HepG2 (cell line): Measurements from ENCODE around the gene TRIM3. TPM values are rescaled to one million over a fixed set of nuclear protein-coding genes. Genes with fewer than 3 reads are reported as not detected.

Experiments used
- ARID2 ChIP-seq: sonication (generic); formaldehyde crosslinking; IDR thresholded peaks from 2 replicates; pipeline ENCODE4 v1.8.1; 2022; ENCODE audit warnings: mild to moderate bottlenecking, missing genetic modification reagents, borderline replicate concordance
- ARNT ChIP-seq: fragments of 450-650 bp; IDR thresholded peaks from 2 replicates; pipeline ENCODE4 v1.6.1; 2017
- CENPBD1 ChIP-seq: sonication (generic); formaldehyde crosslinking; IDR thresholded peaks from 2 replicates; pipeline ENCODE4 v1.8.0; 2022; ENCODE audit warnings: missing genetic modification reagents, low read depth, mild to moderate bottlenecking, borderline replicate concordance
- CREBL2 ChIP-seq: sonication (generic); formaldehyde crosslinking; IDR thresholded peaks from 2 replicates; pipeline ENCODE4 v1.8.1; 2023; ENCODE audit warnings: missing genetic modification reagents, mild to moderate bottlenecking, borderline replicate concordance
- FOXJ3 ChIP-seq: sonication (generic); formaldehyde crosslinking; IDR thresholded peaks from 2 replicates; pipeline ENCODE4 v1.4.0; 2020; ENCODE audit warnings: missing genetic modification reagents, mild to moderate bottlenecking, borderline replicate concordance
- GATA4 ChIP-seq: sonication (generic); IDR thresholded peaks from 2 replicates; pipeline ENCODE4 v1.6.1; 2016; ENCODE audit warnings: antibody characterized with exemption, low read depth, borderline replicate concordance
- HNF4A ChIP-seq: sonication (generic); formaldehyde crosslinking; IDR thresholded peaks from 2 replicates; pipeline ENCODE4 v1.4.0; 2020; ENCODE audit warnings: missing genetic modification reagents
- HOXA9 ChIP-seq: sonication (generic); formaldehyde crosslinking; IDR thresholded peaks from 2 replicates; pipeline ENCODE4 v1.8.1; 2022; ENCODE audit warnings: missing genetic modification reagents, mild to moderate bottlenecking, moderate library complexity, borderline replicate concordance
- JUN ChIP-seq: sonication (generic); formaldehyde crosslinking; IDR thresholded peaks from 2 replicates; pipeline ENCODE4 v1.4.0; 2020; ENCODE audit warnings: mild to moderate bottlenecking, missing genetic modification reagents
- NFRKB ChIP-seq: fragments of 450-650 bp; IDR thresholded peaks from 2 replicates; pipeline ENCODE4 v1.6.1; 2017
- NR2C2 ChIP-seq: sonication (generic); formaldehyde crosslinking; IDR thresholded peaks from 2 replicates; pipeline ENCODE4 v1.4.0; 2020; ENCODE audit warnings: missing genetic modification reagents, mild to moderate bottlenecking, moderate library complexity, borderline replicate concordance
- NR2F6 ChIP-seq, 2 experiments: IDR thresholded peaks; 2 replicates each; pipeline ENCODE4 v1.6.1; 2016; ENCODE audit warnings: antibody characterized with exemption in 1 of 2, mild to moderate bottlenecking in 1 of 2
- SKI ChIP-seq: fragments of 450-650 bp; IDR thresholded peaks from one replicate; pipeline ENCODE4 v1.6.1; 2018; ENCODE audit warnings: mild to moderate bottlenecking; ENCODE audit not compliant: partially characterized antibody
- TAF15 ChIP-seq: fragments of 200-400 bp; formaldehyde crosslinking; IDR thresholded peaks from one replicate; pipeline ENCODE4 v1.6.1; 2018; ENCODE audit warnings: mild to moderate bottlenecking, low read depth, low read length; ENCODE audit not compliant: poor library complexity, severe bottlenecking
- TCF7L2 ChIP-seq: IDR thresholded peaks from 2 replicates; pipeline ENCODE4 v1.6.1; 2011; ENCODE audit warnings: mild to moderate bottlenecking, low read depth, low read length, moderate library complexity
- XBP1 ChIP-seq: sonication (generic); formaldehyde crosslinking; IDR thresholded peaks from 2 replicates; pipeline ENCODE4 v1.5.0; 2020; ENCODE audit warnings: missing genetic modification reagents
- ZBTB21 ChIP-seq: sonication (generic); formaldehyde crosslinking; IDR thresholded peaks from 2 replicates; pipeline ENCODE4 v1.4.0; 2020; ENCODE audit warnings: missing genetic modification reagents
- ZC3H4 ChIP-seq: sonication (generic); formaldehyde crosslinking; IDR thresholded peaks from 2 replicates; pipeline ENCODE4 v1.4.0; 2020; ENCODE audit warnings: missing genetic modification reagents, borderline replicate concordance
- ZFP82 ChIP-seq: sonication (generic); formaldehyde crosslinking; IDR thresholded peaks from 2 replicates; pipeline ENCODE4 v1.5.1; 2020; ENCODE audit warnings: mild to moderate bottlenecking, missing genetic modification reagents, borderline replicate concordance
- ZFX ChIP-seq: sonication (generic); formaldehyde crosslinking; IDR thresholded peaks from 2 replicates; pipeline ENCODE4 v1.4.0; 2020; ENCODE audit warnings: mild to moderate bottlenecking, low read depth, missing genetic modification reagents, moderate library complexity
- ZNF24 ChIP-seq: fragments of 450-650 bp; IDR thresholded peaks from 2 replicates; pipeline ENCODE4 v1.6.1; 2017; ENCODE audit warnings: antibody characterized with exemption, mild to moderate bottlenecking
- ZNF274 ChIP-seq: sonication (generic); formaldehyde crosslinking; IDR thresholded peaks from 2 replicates; pipeline ENCODE4 v1.5.1; 2020; ENCODE audit warnings: mild to moderate bottlenecking, missing genetic modification reagents
- ZNF362 ChIP-seq: sonication (generic); formaldehyde crosslinking; IDR thresholded peaks from 2 replicates; pipeline ENCODE4 v1.4.0; 2020; ENCODE audit warnings: missing genetic modification reagents, mild to moderate bottlenecking, borderline replicate concordance
- ZNF367 ChIP-seq: sonication (generic); formaldehyde crosslinking; IDR thresholded peaks from 2 replicates; pipeline ENCODE4 v1.4.0; 2020; ENCODE audit warnings: missing genetic modification reagents, borderline replicate concordance
- ZNF441 ChIP-seq: sonication (generic); formaldehyde crosslinking; IDR thresholded peaks from 2 replicates; pipeline ENCODE4 v1.7.0; 2021; ENCODE audit warnings: missing genetic modification reagents, borderline replicate concordance
- ZNF510 ChIP-seq: sonication (generic); formaldehyde crosslinking; IDR thresholded peaks from 2 replicates; pipeline ENCODE4 v1.4.0; 2020; ENCODE audit warnings: low read depth, mild to moderate bottlenecking, missing genetic modification reagents
- ZNF570 ChIP-seq: sonication (generic); formaldehyde crosslinking; IDR thresholded peaks from 2 replicates; pipeline ENCODE4 v1.4.0; 2020; ENCODE audit warnings: mild to moderate bottlenecking, missing genetic modification reagents, borderline replicate concordance
- ZNF598 ChIP-seq: sonication (generic); formaldehyde crosslinking; IDR thresholded peaks from 2 replicates; pipeline ENCODE4 v1.5.1; 2020; ENCODE audit warnings: mild to moderate bottlenecking, missing genetic modification reagents, borderline replicate concordance
- ZNF678 ChIP-seq: sonication (generic); formaldehyde crosslinking; IDR thresholded peaks from 2 replicates; pipeline ENCODE4 v1.4.0; 2020; ENCODE audit warnings: mild to moderate bottlenecking, missing genetic modification reagents
- ZNF816 ChIP-seq: sonication (generic); formaldehyde crosslinking; IDR thresholded peaks from 2 replicates; pipeline ENCODE4 v1.8.0; 2022; ENCODE audit warnings: missing genetic modification reagents, mild to moderate bottlenecking, borderline replicate concordance
- polyA plus RNA-seq, 8 experiments: library from polyadenylated mRNA; depleted of rRNA in 3 of 8; stranded (reverse) in 7 of 8; unstranded in 1 of 8; fragments of >200 nt; fragmentation: Illumina TruSeq in 4 of 8; extraction: Trizol in 4 of 8; gene quantifications; 2 replicates each; pipeline versions ENCODE4 v1.2.1 to v1.2.3, GENCODE V29; 2011 to 2016; ENCODE audit warnings: low read depth in 4 of 8, missing spikeins in 1 of 8, mixed read lengths in 1 of 8; ENCODE audit not compliant: insufficient read depth in 1 of 8
- total RNA-seq, 5 experiments: library from RNA; depleted of rRNA; stranded (reverse); fragments of >200 nt; fragmentation: Illumina TruSeq; extraction: Trizol; gene quantifications; 2 replicates each; pipeline ENCODE4 v1.2.3, GENCODE V29; 2016; ENCODE audit warnings: low read depth in 1 of 5

The TRIM3 gene
- total and polyA plus RNA-seq, 2 of the 13 experiments (the other 11 are each of a cell fraction or from before 2014, with no cell fraction given), result 3.6 to 6.3 TPM

GRCh38 chr11:6481012-6481923, 7.5 kb upstream of the TRIM3 start, which contains the start of the genes ARFIP2 and TIMM10B (continued):
- TF ChIP-seq TCF7L2 (no peak), NR2F6 (IDR thresholded peaks at IDR 0.05) (no peak), NR2F6 (CRISPR knock-in tag; IDR thresholded peaks at IDR 0.05) (peak; percentile 33; the same call in 1 of the 2 replicates), ZNF678 (CRISPR knock-in tag) (no peak), HNF4A (CRISPR knock-in tag) (0 out of 2 replicates have a peak, but pooled peaks have one; percentile 6), SKI (peak; percentile 38), TAF15 (no peak), NFRKB (no peak), ZFX (CRISPR knock-in tag) (peak; percentile 86), ZFP82 (peak; percentile 22; the same call in 1 of the 2 replicates), XBP1 (CRISPR knock-in tag) (no peak), ZNF570 (CRISPR knock-in tag) (no peak), ZC3H4 (no peak), ZNF24 (no peak), FOXJ3 (CRISPR knock-in tag) (peak; percentile 70; the same call in 1 of the 2 replicates), ZNF510 (CRISPR knock-in tag) (no peak), ARID2 (CRISPR knock-in tag) (no peak), ZNF598 (CRISPR knock-in tag) (peak; percentile 77), CREBL2 (CRISPR knock-in tag) (0 out of 2 replicates have a peak, but pooled peaks have one; percentile 85), JUN (CRISPR knock-in tag) (no peak), GATA4 (0 out of 2 replicates have a peak, but pooled peaks have one; percentile 24), ARNT (no peak), ZNF441 (CRISPR knock-in tag) (no peak; the same call in 1 of the 2 replicates), CENPBD1 (no peak), ZBTB21 (CRISPR knock-in tag) (peak; percentile 92), HOXA9 (CRISPR knock-in tag) (0 out of 2 replicates have a peak, but pooled peaks have one; percentile 60), ZNF362 (no peak), NR2C2 (CRISPR knock-in tag) (peak; percentile 95), ZNF367 (no peak), ZNF274 (peak; percentile 89), ZNF816 (CRISPR knock-in tag) (no peak)
